GM18499 (cell line): ENCODE data around the gene PLEKHA6.
"Not testable (repeated sequence)": the region's sequence is repeated elsewhere in the genome, so short reads cannot be mapped to it uniquely, and the experiment has no call there.

Experiments used
- ATAC-seq: cut with Tn5 transposase; IDR thresholded peaks from one replicate; pipeline ENCODE4 v1.9.1; 2021; ENCODE audit warnings: moderate number of reproducible peaks; ENCODE audit not compliant: insufficient read depth, unreplicated experiment

The PLEKHA6 gene

DNA sequence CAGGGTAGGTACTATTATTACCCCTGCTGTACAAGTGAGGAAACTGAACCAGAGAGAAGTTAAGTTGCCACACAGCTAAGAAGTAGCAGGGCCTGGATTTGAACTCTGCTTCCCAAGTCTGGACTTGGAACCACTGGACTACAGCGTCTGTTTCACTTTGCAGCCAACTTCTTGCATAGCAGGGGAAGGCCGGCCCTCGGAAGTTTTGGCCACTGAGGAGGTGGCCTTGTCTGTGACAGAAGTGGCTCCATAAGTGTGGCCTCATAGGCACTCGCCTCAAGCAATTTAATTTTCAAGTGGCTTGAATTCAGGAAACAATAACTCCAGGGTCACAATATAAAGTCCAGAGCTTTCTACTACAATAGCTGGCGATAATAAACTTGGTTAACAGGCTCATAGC, 41.4 kb downstream of the PLEKHA6 start:
- ATAC-seq = no peak

DNA sequence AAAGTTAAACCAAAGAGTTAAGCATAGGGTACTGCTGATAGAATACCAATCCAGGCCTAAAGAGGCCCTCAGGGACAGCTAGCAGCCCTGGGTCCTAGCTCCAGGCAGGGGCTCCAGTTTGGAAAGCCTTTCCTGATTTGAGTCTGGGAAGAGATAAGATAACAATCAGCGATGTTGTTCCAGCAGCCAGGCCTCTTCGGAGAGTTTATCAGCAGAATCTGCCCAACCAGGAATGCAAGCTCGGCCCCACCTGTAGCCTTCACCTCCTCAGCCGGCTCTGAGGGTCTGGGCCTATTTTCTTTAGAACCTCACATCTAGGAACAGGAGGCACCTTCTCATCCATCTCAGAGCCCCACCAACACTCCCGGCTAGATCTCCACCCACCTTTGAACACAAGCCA, 42.6 kb downstream of the PLEKHA6 start:
- ATAC-seq = no peak

DNA sequence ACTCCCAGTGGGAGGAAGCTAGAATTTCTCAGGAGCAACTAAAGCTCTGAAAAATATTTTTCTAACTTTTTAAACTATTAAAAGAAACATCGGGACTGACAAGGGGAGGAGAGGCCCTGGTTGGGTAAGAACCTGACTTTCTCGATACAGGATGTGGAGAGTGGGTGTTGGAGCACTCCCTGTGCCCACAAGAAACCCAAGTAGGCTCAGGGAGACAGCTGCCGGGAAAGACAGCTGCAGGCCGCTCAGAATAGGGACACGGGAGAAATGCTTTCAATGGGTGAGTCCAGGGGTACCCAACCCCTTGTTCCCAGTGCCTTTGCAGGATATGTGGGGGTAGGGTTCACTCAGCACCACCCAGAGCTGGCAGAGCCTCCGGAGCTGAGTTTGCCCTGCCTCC, 43.6 kb downstream of the PLEKHA6 start:
- ATAC-seq = no peak

GRCh38 chr1:204314893-204315658, 44.7 kb downstream of the PLEKHA6 start:
- no peak for ATAC-seq

DNA sequence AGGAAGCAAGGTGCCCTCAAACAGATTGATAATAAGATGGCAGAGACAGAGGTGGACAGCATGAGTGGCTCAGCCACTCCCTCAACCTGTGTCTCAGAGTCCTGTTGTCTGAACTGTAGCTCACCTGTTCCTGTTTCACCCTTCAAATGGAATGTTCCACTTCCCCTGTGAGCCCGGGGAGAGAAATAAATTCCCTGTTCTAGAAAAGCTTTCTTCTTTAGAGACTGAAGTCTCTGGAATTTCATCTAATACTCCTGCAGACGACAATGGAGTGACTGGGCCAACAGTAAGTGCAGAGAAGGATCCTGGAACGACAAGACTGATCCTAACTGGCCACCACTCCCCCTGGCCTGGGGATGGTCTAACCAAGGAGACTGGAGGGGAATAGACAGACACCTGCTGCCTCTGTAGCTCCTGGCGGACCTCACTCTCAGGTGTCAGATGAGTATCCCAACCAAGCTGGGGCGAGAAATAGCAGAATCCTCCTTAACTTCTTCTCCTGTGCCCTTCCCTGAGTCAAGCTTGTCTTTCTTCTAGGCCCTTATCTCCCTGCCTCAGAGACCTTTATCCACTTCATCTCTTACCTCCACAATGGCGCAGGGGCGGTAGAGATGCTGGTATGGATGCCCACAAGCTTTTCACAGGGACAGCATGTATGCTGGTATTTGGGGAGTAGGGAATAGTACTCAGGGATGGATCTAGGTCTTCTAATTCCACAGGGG, 45.4 kb downstream of the PLEKHA6 start:
- no peak for ATAC-seq

GRCh38 chr1:204313675-204314074, 46.1 kb downstream of the PLEKHA6 start:
- ATAC-seq = no peak

GRCh38 chr1:204310970-204311369, 48.8 kb downstream of the PLEKHA6 start:
- not testable (repeated sequence) for ATAC-seq

DNA sequence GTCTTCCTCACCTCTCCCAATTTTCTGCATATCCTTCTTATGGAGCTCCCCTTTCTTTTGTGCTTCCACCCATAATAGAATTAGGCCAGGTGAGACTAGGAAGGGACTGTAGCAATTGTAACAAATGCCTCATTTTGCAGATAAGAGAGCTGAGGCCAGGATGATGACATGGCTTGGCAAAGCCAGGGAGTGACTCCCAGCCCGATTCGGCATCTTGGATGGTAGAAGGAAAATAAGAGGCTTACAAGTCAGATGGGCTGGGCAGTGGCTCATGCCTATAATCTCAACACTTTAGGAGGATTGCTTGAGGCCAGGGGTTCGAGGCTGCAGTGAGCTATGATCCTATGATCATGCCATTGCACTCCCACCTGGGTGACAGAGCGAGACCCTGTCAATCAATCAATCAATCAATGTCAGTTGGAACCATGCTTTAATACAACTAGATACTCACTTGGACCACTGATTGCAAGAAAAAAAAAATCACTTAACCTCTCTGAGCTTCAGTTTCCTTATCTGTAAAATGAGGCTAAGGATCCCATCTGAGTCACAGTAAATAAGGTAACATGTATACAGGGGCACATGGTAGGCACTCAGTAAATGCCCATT, 51.6 kb downstream of the PLEKHA6 start:
- no peak for ATAC-seq

DNA sequence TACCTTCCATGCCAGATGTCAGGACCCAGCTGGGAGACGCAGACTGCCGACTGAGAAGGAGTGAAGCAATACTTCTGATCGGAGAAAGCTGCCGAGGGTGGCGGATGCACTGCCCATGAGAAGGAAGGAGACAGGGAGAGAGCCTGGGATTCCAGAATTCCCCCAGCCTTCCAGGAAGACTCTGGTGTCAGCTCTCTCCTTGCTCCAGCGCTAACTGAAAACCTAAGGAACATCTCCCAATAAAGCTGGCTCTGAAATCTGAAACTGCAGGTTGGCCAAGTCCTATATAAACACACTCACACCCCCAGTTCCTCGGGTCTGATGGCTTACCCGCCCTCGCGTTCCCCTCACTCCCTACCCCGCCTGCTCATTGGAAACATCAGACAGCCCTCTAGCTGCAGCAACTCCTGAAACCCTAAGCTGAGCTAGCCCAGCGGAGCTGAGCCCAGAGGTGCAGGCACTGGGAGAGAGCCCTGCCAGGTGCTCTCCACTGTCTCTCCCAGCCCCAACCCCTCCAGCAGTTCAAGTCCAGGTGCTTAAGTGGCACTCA, 52.3 kb downstream of the PLEKHA6 start:
- no peak for ATAC-seq

DNA sequence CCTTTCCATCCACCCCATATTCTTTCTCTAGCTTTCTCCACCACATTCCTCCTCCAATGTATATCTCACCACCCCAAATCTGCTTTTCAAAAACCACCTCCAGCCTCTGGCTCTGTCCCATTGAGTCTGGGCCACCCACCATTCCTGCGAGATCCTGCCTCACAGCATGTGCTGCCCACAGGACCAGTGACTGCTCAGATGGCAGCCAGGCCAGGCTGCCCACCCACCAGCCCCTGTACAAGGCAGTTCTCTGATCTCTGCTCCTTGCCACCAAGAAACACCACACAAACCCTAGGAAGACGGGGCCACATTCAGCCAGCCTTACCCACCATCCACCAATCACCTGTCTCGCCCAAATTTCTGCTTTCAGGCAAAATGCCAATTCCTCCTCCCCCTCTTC, 53.7 kb downstream of the PLEKHA6 start:
- no peak for ATAC-seq

DNA sequence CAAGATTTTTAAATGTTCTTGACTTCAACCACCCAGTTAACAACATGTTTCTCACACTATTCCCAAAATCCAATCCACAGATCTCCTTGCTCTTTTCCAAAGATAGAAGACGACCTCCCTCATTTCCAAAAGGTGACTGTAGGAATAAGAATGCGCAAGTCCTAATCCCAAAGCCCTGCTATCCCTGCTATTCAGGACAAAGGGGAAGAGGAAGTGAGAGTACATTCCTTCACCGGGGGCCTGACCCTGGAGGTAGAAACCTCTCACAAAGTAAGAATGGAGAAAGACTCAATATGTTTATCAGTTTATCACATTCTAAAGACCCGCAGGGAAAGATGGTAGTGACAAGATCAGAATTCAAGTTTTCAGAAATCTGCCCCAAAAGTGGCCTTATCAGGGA, 55.7 kb downstream of the PLEKHA6 start:
- ATAC-seq = no peak

GRCh38 chr1:204302769-204303168, 57.0 kb downstream of the PLEKHA6 start:
- no peak for ATAC-seq

- ATAC-seq = no peak
These were observed 58.4 kb downstream of the PLEKHA6 start for GRCh38 chr1:204301171-204301957.

DNA sequence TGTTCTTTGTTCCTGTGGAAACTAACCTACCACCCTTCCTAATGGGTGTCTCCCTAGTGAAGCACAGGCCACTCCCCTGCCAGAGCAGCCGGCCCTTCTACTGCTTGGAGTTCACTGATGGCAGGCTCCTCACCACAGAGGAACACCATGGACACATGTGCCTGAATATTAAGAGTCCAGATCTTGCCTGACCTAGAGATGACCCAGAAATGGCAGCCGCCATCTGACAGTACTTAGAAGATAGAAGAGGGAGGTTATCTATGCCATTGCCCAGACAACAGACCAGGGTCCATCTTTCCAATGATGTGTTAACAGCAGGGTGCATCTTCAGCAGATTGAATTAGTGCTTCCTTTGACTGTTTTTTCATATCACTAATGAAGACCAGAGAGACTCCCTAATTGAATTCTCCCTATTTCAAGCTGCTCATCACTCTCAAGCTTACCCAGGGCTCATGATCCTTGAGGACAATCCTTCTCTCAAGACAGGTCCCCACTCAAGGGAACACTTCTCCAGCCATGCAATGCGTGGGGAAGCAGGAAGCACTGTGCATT, 59.8 kb downstream of the PLEKHA6 start:
- no peak for ATAC-seq

GRCh38 chr1:204296431-204296988, 63.2 kb downstream of the PLEKHA6 start:
- ATAC-seq = no peak

GRCh38 chr1:204295671-204296070, 64.1 kb downstream of the PLEKHA6 start:
- ATAC-seq = no peak

- no peak for ATAC-seq
These were observed 65.4 kb downstream of the PLEKHA6 start for GRCh38 chr1:204294357-204294756.

DNA sequence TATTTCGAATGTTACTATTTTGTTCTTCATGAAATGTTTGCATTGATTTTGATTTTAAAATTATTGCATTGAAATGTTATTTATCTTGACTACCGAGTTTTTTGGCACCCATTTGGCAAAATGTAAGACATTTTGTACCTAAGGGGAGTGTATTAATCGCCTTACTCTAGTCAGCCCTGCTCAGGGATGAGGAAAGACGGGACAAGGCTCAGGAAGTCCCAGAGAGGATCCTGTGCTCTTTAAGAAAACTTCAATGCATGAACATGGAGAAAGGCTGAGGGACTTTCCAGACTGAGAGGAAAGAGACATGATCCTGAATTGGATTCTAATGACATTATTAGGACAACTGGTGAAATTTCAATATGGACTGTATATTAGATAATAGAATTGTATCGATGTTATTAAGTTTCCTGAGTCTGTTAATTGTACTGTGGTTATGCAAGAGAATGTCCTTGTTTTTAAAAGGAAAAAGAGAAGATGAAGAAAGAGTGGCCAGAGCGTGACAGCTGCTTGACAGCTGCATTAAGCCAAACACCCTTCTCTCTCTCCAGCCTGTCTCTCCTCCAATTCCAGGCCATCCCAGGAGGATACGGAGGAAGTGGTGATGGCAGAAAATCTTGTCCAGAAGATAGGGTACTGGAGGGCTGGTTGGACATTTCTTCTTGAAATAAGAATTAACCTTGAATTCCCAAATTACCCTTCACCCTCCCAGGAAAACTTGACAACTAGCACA, 66.0 kb downstream of the PLEKHA6 start:
- no peak for ATAC-seq

- no peak for ATAC-seq
These were observed 67.0 kb downstream of the PLEKHA6 start for GRCh38 chr1:204292740-204293139.
